Kidney epithelial cell (primary cell): ENCODE data around the gene TRAF1. TPM values are rescaled to one million over a fixed set of nuclear protein-coding genes. Genes with fewer than 3 reads are reported as not detected.

Source experiments
- DNase-seq: peaks from one replicate; pipeline ENCODE4 v3.0.0-alpha.2; 2010; ENCODE audit warnings: low read depth
- H3K27me3 ChIP-seq: 2 replicates; pipeline ENCODE4 v1.6.0; 2011; ENCODE audit warnings: low read length; ENCODE audit not compliant: control insufficient read depth, insufficient read depth
- H3K36me3 ChIP-seq: 2 replicates; pipeline ENCODE4 v1.5.1; 2011; ENCODE audit warnings: low read length; ENCODE audit not compliant: control insufficient read depth, insufficient read depth
- H3K4me3 ChIP-seq: 2 replicates; pipeline ENCODE4 v1.5.1; 2011; ENCODE audit warnings: low read depth, mild to moderate bottlenecking, control low read depth, low read length
- CTCF ChIP-seq: IDR thresholded peaks from 2 replicates; pipeline ENCODE4 v1.5.1; 2011; ENCODE audit warnings: mild to moderate bottlenecking, moderate library complexity, low read length, control low read depth, inconsistent platforms; ENCODE audit not compliant: insufficient read depth, poor library complexity, severe bottlenecking
- total RNA-seq: library from RNA; depleted of rRNA; stranded (reverse); fragments of >200 nt; gene quantifications from 2 replicates; pipeline ENCODE4 v1.2.3, GENCODE V29; 2015

TRAF1 gene
- total RNA-seq, 1 donor from 2014 or later: 7.5 TPM

GRCh38 chr9:120875195-120875565, 51.4 kb downstream of the TRAF1 start:
- H3K27me3 ChIP-seq: no peaks in the 10 kb centered on the region
- H3K36me3 ChIP-seq: no peaks in the 10 kb centered on the region
- no peak for TF ChIP-seq CTCF
- DNase-seq: no peak
- H3K4me3 ChIP-seq: no peak overlapping the region

- no peak for DNase-seq
- no peak for TF ChIP-seq CTCF
- H3K36me3 ChIP-seq: no peaks in the 10 kb centered on the region
- H3K4me3 ChIP-seq: no peak overlapping the region
- no peaks in the 10 kb centered on the region for H3K27me3 ChIP-seq
Measured at GRCh38 chr9:120874226-120875194, 52.1 kb downstream of the TRAF1 start.

GRCh38 chr9:120873512-120873911, 53.1 kb downstream of the TRAF1 start:
- no peak for TF ChIP-seq CTCF
- no peaks in the 10 kb centered on the region for H3K27me3 ChIP-seq
- H3K36me3 ChIP-seq: no peaks in the 10 kb centered on the region
- peak; percentile 79 for DNase-seq
- H3K4me3 ChIP-seq: no peak overlapping the region

- no peaks in the 10 kb centered on the region for H3K27me3 ChIP-seq
- no peaks in the 10 kb centered on the region for H3K36me3 ChIP-seq
- TF ChIP-seq CTCF: no peak
- no peak overlapping the region for H3K4me3 ChIP-seq
- no peak for DNase-seq
Measured at GRCh38 chr9:120872791-120873502, 53.6 kb downstream of the TRAF1 start.

- H3K4me3 ChIP-seq: no peak overlapping the region
- H3K27me3 ChIP-seq: no peaks in the 10 kb centered on the region
- TF ChIP-seq CTCF: no peak
- peaks cover 2% of the 10 kb centered on the region for H3K36me3 ChIP-seq
- DNase-seq: no peak
Measured at GRCh38 chr9:120870206-120870605, 56.4 kb downstream of the TRAF1 start.
